ENCODE data around the gene IREB2. TPM values are rescaled to one million over a fixed set of nuclear protein-coding genes. Genes with fewer than 3 reads are reported as not detected.

Gene IREB2
- total and polyA plus RNA-seq, 2 of the 13 experiments (the other 11 are each of a cell fraction or from before 2014, with no cell fraction given) = 24.2 to 30.4 TPM

DNA sequence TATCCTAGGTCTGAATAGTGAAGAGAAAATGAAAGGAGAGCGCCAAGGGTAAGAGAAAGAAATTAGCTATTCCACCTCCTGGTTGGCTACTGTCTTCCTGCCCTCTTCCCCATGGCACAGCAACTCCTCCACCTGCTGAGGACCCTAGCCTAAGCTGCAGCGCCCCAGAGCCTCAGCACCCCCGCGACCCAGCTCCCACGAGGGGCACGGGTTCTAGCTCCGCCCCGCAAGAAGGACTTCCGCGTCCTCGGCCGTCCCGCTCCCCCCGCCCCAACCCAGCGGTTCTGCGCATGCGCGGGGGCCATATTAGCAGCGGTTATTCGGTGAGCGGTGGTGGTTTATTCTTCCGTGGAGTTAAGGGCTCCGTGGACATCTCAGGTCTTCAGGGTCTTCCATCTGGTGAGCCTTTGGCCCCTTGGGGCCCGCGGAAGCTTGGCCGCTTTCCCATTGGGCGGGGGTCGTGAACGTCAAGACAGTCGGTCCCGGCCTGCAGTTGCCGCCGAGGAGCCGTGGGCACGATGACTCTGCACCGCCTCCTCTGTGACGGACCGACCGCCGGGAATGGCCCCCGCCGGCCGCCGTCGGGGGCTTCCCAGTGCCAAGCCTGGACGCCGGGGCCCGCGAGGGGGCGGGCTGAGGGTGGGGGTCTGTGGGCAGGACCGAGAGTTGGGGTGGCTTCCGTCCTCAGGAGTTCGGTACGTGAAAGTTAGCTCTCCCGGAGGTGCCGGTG lies 102.3 kb downstream of the IREB2 start, which contains the start of gene PSMA4 (continued):
- TF ChIP-seq MAFK (conservative IDR thresholded peaks at IDR 0.05 in 1 of 2, IDR thresholded peaks at IDR 0.05 in 1 of 2; ENCODE audit: low read length in 2 of 2) (no peak), CENPX (CRISPR knock-in tag; IDR thresholded peaks at IDR 0.05) (no peak), MIER3 (CRISPR knock-in tag; IDR thresholded peaks at IDR 0.05; ENCODE audit: borderline replicate concordance) (no peak), CEBPG (CRISPR knock-in tag; IDR thresholded peaks at IDR 0.05) (no peak), MTA3 (CRISPR knock-in tag; IDR thresholded peaks at IDR 0.05) (no peak), ELF3 (CRISPR knock-in tag; IDR thresholded peaks at IDR 0.05) (peak; percentile 83), ZNF337 (CRISPR knock-in tag; IDR thresholded peaks at IDR 0.05; ENCODE audit: borderline replicate concordance, low read depth) (no peak), ZNF431 (CRISPR knock-in tag; IDR thresholded peaks at IDR 0.05; ENCODE audit: borderline replicate concordance, low read depth) (no peak), ZNF678 (CRISPR knock-in tag; IDR thresholded peaks at IDR 0.05) (no peak), RARA (CRISPR knock-in tag; IDR thresholded peaks at IDR 0.05) (peak; percentile 31; the same call in 1 of the 2 replicates), SRSF1 (optimal IDR thresholded peaks at IDR 0.05; ENCODE audit: low read depth, low read length) (peak; percentile 58), ZNF274 (CRISPR knock-in tag; IDR thresholded peaks at IDR 0.05) (peak; percentile 83), ZNF761 (CRISPR knock-in tag; conservative IDR thresholded peaks at IDR 0.05) (no peak), ZNF44 (CRISPR knock-in tag; IDR thresholded peaks at IDR 0.05) (no peak), CBFB (CRISPR knock-in tag; IDR thresholded peaks at IDR 0.05) (no peak; the same call in 1 of the 2 replicates)
- TF ChIP-seq, protein P1, sequence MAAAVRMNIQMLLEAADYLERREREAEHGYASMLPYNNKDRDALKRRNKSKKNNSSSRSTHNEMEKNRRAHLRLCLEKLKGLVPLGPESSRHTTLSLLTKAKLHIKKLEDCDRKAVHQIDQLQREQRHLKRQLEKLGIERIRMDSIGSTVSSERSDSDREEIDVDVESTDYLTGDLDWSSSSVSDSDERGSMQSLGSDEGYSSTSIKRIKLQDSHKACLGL (CRISPR knock-in tag; IDR thresholded peaks at IDR 0.05) = no peak
- TF ChIP-seq, protein P2, sequence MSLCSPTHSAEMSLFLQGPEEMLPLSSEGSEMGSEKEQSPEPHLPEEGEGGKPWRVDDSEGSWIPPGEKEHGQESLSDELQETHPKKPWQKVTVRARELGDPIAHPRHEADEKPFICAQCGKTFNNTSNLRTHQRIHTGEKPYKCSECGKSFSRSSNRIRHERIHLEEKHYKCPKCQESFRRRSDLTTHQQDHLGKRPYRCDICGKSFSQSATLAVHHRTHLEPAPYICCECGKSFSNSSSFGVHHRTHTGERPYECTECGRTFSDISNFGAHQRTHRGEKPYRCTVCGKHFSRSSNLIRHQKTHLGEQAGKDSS (CRISPR knock-in tag; IDR thresholded peaks at IDR 0.05; ENCODE audit: borderline replicate concordance, low read depth) = no peak; the same call in 1 of the 2 replicates
- TF ChIP-seq, protein P3, sequence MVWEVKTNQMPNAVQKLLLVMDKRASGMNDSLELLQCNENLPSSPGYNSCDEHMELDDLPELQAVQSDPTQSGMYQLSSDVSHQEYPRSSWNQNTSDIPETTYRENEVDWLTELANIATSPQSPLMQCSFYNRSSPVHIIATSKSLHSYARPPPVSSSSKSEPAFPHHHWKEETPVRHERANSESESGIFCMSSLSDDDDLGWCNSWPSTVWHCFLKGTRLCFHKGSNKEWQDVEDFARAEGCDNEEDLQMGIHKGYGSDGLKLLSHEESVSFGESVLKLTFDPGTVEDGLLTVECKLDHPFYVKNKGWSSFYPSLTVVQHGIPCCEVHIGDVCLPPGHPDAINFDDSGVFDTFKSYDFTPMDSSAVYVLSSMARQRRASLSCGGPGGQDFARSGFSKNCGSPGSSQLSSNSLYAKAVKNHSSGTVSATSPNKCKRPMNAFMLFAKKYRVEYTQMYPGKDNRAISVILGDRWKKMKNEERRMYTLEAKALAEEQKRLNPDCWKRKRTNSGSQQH (CRISPR knock-in tag; IDR thresholded peaks at IDR 0.05; ENCODE audit: low read depth) = peak; percentile 42; the same call in 1 of the 2 replicates
- TF ChIP-seq, protein P4, sequence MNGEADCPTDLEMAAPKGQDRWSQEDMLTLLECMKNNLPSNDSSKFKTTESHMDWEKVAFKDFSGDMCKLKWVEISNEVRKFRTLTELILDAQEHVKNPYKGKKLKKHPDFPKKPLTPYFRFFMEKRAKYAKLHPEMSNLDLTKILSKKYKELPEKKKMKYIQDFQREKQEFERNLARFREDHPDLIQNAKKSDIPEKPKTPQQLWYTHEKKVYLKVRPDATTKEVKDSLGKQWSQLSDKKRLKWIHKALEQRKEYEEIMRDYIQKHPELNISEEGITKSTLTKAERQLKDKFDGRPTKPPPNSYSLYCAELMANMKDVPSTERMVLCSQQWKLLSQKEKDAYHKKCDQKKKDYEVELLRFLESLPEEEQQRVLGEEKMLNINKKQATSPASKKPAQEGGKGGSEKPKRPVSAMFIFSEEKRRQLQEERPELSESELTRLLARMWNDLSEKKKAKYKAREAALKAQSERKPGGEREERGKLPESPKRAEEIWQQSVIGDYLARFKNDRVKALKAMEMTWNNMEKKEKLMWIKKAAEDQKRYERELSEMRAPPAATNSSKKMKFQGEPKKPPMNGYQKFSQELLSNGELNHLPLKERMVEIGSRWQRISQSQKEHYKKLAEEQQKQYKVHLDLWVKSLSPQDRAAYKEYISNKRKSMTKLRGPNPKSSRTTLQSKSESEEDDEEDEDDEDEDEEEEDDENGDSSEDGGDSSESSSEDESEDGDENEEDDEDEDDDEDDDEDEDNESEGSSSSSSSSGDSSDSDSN (CRISPR knock-in tag; IDR thresholded peaks at IDR 0.05) = peak; percentile 74

Measured in HepG2 (cell line).